ENCODE data around the gene ARL8A.

- TF ChIP-seq CTCF (IDR thresholded peaks at IDR 0.05) (no peak), POLR2A (IDR thresholded peaks at IDR 0.05; ENCODE audit: low read depth) (no peak)
Measured at GRCh38 chr1:202170726-202171125, 26.2 kb upstream of the ARL8A start.
